Mesothelial cell of epicardium (in vitro differentiated cells): ENCODE measurements around the gene ZNF474. TPM values are rescaled to one million over a fixed set of nuclear protein-coding genes. Genes with fewer than 3 reads are reported as not detected.

Experiments used
- DNase-seq, 2 experiments: peaks; one replicate each; pipeline ENCODE4 v3.0.0; 2021; ENCODE audit warnings: low spot score in 2 of 2; ENCODE audit not compliant: unreplicated experiment in 2 of 2
- H3K27ac Mint-ChIP-seq: 2 replicates; pipeline ENCODE4 v1.8.0; 2021; ENCODE audit warnings: mixed read lengths
- H3K27me3 Mint-ChIP-seq: 2 replicates; pipeline ENCODE4 v1.8.0; 2021; ENCODE audit warnings: low read depth, mixed read lengths
- H3K36me3 Mint-ChIP-seq: 2 replicates; pipeline ENCODE4 v1.8.0; 2021; ENCODE audit warnings: mixed read lengths
- H3K4me1 Mint-ChIP-seq: 2 replicates; pipeline ENCODE4 v1.8.0; 2021; ENCODE audit warnings: mixed read lengths
- H3K4me3 Mint-ChIP-seq: 2 replicates; pipeline ENCODE4 v1.8.0; 2021; ENCODE audit warnings: mild to moderate bottlenecking, moderate library complexity, mixed read lengths
- H3K9me3 Mint-ChIP-seq: 2 replicates; pipeline ENCODE4 v1.8.0; 2021; ENCODE audit warnings: mixed read lengths
- CTCF ChIP-seq: fragments of 200-600 bp; sonication (generic); IDR thresholded peaks from one replicate; pipeline ENCODE4 v1.5.0; 2021; ENCODE audit warnings: antibody characterized with exemption; ENCODE audit not compliant: unreplicated experiment
- total RNA-seq: library from RNA; stranded (reverse); gene quantifications from 3 replicates; pipeline ENCODE4 v1.2.1, GENCODE V29; 2021

The ZNF474 gene
- total RNA-seq, 1 donor from 2014 or later: 0.98 TPM

GRCh38 chr5:122179701-122180100 is 50.4 kb downstream of the ZNF474 start:
- no peak for TF ChIP-seq CTCF
- Mint-ChIP-seq H3K27ac (no peak overlapping the region), H3K4me3 (no peak overlapping the region), H3K4me1 (peaks cover 46% of the 10 kb centered on the region), H3K27me3 (no peaks in the 10 kb centered on the region), H3K36me3 (no peaks in the 10 kb centered on the region), H3K9me3 (peaks cover 13% of the 10 kb centered on the region)
- no peak for DNase-seq

- no peak for DNase-seq
- Mint-ChIP-seq H3K27me3 (no peaks in the 10 kb centered on the region), H3K27ac (no peak overlapping the region), H3K9me3 (peaks cover 13% of the 10 kb centered on the region), H3K4me3 (no peak overlapping the region), H3K36me3 (no peaks in the 10 kb centered on the region), H3K4me1 (peaks cover 44% of the 10 kb centered on the region)
- no peak for TF ChIP-seq CTCF
These were observed 50.9 kb downstream of the ZNF474 start for GRCh38 chr5:122180146-122180712.

GRCh38 chr5:122180863-122181548 is 51.7 kb downstream of the ZNF474 start:
- DNase-seq: no peak
- H3K4me1 Mint-ChIP-seq: peaks cover 36% of the 10 kb centered on the region
- no peak overlapping the region for H3K4me3 Mint-ChIP-seq
- no peaks in the 10 kb centered on the region for H3K27me3 Mint-ChIP-seq
- TF ChIP-seq CTCF: no peak
- H3K9me3 Mint-ChIP-seq: peaks cover 19% of the 10 kb centered on the region
- H3K27ac Mint-ChIP-seq: peak overlapping the region; percentile 19
- no peaks in the 10 kb centered on the region for H3K36me3 Mint-ChIP-seq

GRCh38 chr5:122181863-122182262 is 52.5 kb downstream of the ZNF474 start:
- Mint-ChIP-seq H3K36me3 (no peaks in the 10 kb centered on the region), H3K4me1 (peaks cover 32% of the 10 kb centered on the region), H3K4me3 (no peak overlapping the region), H3K27me3 (no peaks in the 10 kb centered on the region), H3K27ac (peak overlapping the region; percentile 78), H3K9me3 (peaks cover 25% of the 10 kb centered on the region)
- no peak for TF ChIP-seq CTCF
- no peak for DNase-seq

GRCh38 chr5:122182491-122182921 is 53.2 kb downstream of the ZNF474 start:
- H3K27me3 Mint-ChIP-seq: no peaks in the 10 kb centered on the region
- TF ChIP-seq CTCF: no peak
- no peaks in the 10 kb centered on the region for H3K36me3 Mint-ChIP-seq
- peak overlapping the region; percentile 80 for H3K27ac Mint-ChIP-seq
- H3K4me3 Mint-ChIP-seq: no peak overlapping the region
- DNase-seq: no peak
- H3K4me1 Mint-ChIP-seq: peaks cover 34% of the 10 kb centered on the region
- H3K9me3 Mint-ChIP-seq: peaks cover 25% of the 10 kb centered on the region
